CD14-positive monocyte (primary cell): ENCODE results near the gene BAIAP3. TPM values are rescaled to one million over a fixed set of nuclear protein-coding genes. Genes with fewer than 3 reads are reported as not detected.
"Not testable (repeated sequence)": the region's sequence is repeated elsewhere in the genome, so short reads cannot be mapped to it uniquely, and the experiment has no call there.

ENCODE experiments used
- DNase-seq, 3 donors: peaks; one replicate each; pipeline ENCODE4 v3.0.0-alpha.2; 2011 to 2022
- H2AFZ ChIP-seq: 2 replicates; pipeline ENCODE4 v1.6.0; 2012; ENCODE audit warnings: mild to moderate bottlenecking, low read depth, low read length, inconsistent platforms; ENCODE audit not compliant: insufficient read depth, poor library complexity, severe bottlenecking
- H3K27ac ChIP-seq, 2 donors: 1 replicate in 1 of 2; 2 replicates in 1 of 2; pipeline ENCODE4 v1.5.1; 2012 to 2013; ENCODE audit warnings: low read length in 2 of 2, control low read depth in 1 of 2, inconsistent platforms in 1 of 2, low read depth in 1 of 2, mild to moderate bottlenecking in 1 of 2
- H3K27me3 ChIP-seq, 2 donors: one replicate each; pipeline versions ENCODE4 v1.6.0 to v1.6.1; 2011 to 2013; ENCODE audit warnings: low read length in 2 of 2; ENCODE audit not compliant: control insufficient read depth in 2 of 2, insufficient read depth in 2 of 2
- H3K36me3 ChIP-seq, 2 donors: replicated peaks in 1 of 2; 1 replicate in 1 of 2; 2 replicates in 1 of 2; pipeline versions ENCODE4 v1.5.1 to v1.6.1; 2012 to 2013; ENCODE audit warnings: low read length in 2 of 2, control low read depth in 1 of 2, inconsistent platforms in 1 of 2, mild to moderate bottlenecking in 1 of 2; ENCODE audit not compliant: insufficient read depth in 2 of 2, control insufficient read depth in 1 of 2
- H3K4me1 ChIP-seq, 2 donors: 1 replicate in 1 of 2; 2 replicates in 1 of 2; pipeline versions ENCODE4 v1.5.1 to v1.6.1; 2012 to 2013; ENCODE audit warnings: low read length in 2 of 2, control low read depth in 1 of 2, inconsistent platforms in 1 of 2, mild to moderate bottlenecking in 1 of 2, moderate library complexity in 1 of 2; ENCODE audit not compliant: insufficient read depth in 2 of 2, control insufficient read depth in 1 of 2
- H3K4me2 ChIP-seq: replicated peaks from 2 replicates; pipeline ENCODE3; 2012; ENCODE audit warnings: low read length, moderate library complexity, mild to moderate bottlenecking; ENCODE audit not compliant: poor library complexity, severe bottlenecking; ENCODE audit errors: extremely low read depth
- H3K4me3 ChIP-seq, 3 experiments: fragments of 200-600 bp in 1 of 3; sonication (generic) in 1 of 3; replicated peaks in 1 of 3; 1 replicate in 2 of 3; 2 replicates in 1 of 3; pipeline ENCODE4 v1.5.1; 2011 to 2013; ENCODE audit warnings: low read length in 3 of 3, mild to moderate bottlenecking in 3 of 3, control low read depth in 2 of 3, low read depth in 2 of 3, inconsistent platforms in 1 of 3, moderate library complexity in 1 of 3
- H3K79me2 ChIP-seq: 2 replicates; pipeline ENCODE4 v1.6.0; 2012; ENCODE audit warnings: mild to moderate bottlenecking, control low read depth, inconsistent platforms, low read length, moderate library complexity; ENCODE audit not compliant: insufficient read depth
- H3K9ac ChIP-seq: 2 replicates; pipeline ENCODE4 v1.6.0; 2017; ENCODE audit warnings: low read length, mild to moderate bottlenecking; ENCODE audit not compliant: insufficient read depth, poor library complexity, severe bottlenecking
- H3K9me3 ChIP-seq, 2 donors: replicated peaks in 1 of 2; 1 replicate in 1 of 2; 2 replicates in 1 of 2; pipeline versions ENCODE4 v1.5.1 to v1.6.1; 2012 to 2013; ENCODE audit warnings: low read length in 2 of 2, control low read depth in 1 of 2; ENCODE audit not compliant: control insufficient read depth in 1 of 2, insufficient read depth in 1 of 2
- H4K20me1 ChIP-seq: 2 replicates; pipeline ENCODE4 v1.6.0; 2012; ENCODE audit warnings: mild to moderate bottlenecking, low read length, control low read depth, moderate library complexity; ENCODE audit not compliant: insufficient read depth
- H3K27ac Mint-ChIP-seq, 7 donors: one replicate each; pipeline ENCODE4 v1.8.0; 2020; ENCODE audit warnings: mild to moderate bottlenecking in 7 of 7, mixed read lengths in 7 of 7, moderate library complexity in 6 of 7, inconsistent platforms in 2 of 7
- H3K27me3 Mint-ChIP-seq, 3 donors: one replicate each; pipeline ENCODE4 v1.8.0; 2021 to 2022; ENCODE audit warnings: low read depth in 3 of 3, mild to moderate bottlenecking in 3 of 3, mixed read lengths in 3 of 3, moderate library complexity in 3 of 3, inconsistent platforms in 1 of 3
- H3K36me3 Mint-ChIP-seq, 2 donors: one replicate each; pipeline ENCODE4 v1.8.0; 2020; ENCODE audit warnings: mixed read lengths in 2 of 2, inconsistent platforms in 1 of 2, mild to moderate bottlenecking in 1 of 2
- H3K4me1 Mint-ChIP-seq: one replicate; pipeline ENCODE4 v1.8.0; 2020; ENCODE audit warnings: mild to moderate bottlenecking, mixed read lengths
- H3K4me3 Mint-ChIP-seq, 2 donors: one replicate each; pipeline ENCODE4 v1.8.0; 2020; ENCODE audit warnings: mild to moderate bottlenecking in 2 of 2, mixed read lengths in 2 of 2, moderate library complexity in 1 of 2
- H3K9me3 Mint-ChIP-seq, 7 donors: one replicate each; pipeline ENCODE4 v1.8.0; 2020 to 2022; ENCODE audit warnings: mixed read lengths in 7 of 7, mild to moderate bottlenecking in 6 of 7, moderate library complexity in 6 of 7, inconsistent platforms in 2 of 7
- CTCF ChIP-seq: fragments of 200-600 bp; IDR thresholded peaks from one replicate; pipeline ENCODE4 v1.8.0; 2022; ENCODE audit warnings: antibody characterized with exemption, mild to moderate bottlenecking
- WGBS: methylation state at CpG from one replicate; pipeline ENCODE4 v1.1.5; 2013; ENCODE audit warnings: missing lambda C conversion rate; ENCODE audit not compliant: insufficient coverage; 5-methylcytosine and 5-hydroxymethylcytosine counted together
- intact Hi-C, 2 donors: fragments of 100-400 bp; cut with micrococcal nuclease; formaldehyde crosslinking; loops; one replicate each; pipeline versions ENCODE4 v1.15.0 to v1.15.1; 2023
- polyA plus RNA-seq, 3 donors: library from polyadenylated mRNA; depleted of rRNA in 1 of 3; unstranded in 2 of 3; stranded (reverse) in 1 of 3; fragments of 300-500 nt in 2 of 3; fragments of >200 nt in 1 of 3; fragmentation: Illumina TruSeq in 2 of 3; gene quantifications; 1 replicate in 2 of 3; 2 replicates in 1 of 3; pipeline ENCODE4 v1.2.3, GENCODE V29; 2012 to 2021

Gene BAIAP3
- polyA plus RNA-seq, 3 donors: 1.0 TPM; not detected in 2

DNA sequence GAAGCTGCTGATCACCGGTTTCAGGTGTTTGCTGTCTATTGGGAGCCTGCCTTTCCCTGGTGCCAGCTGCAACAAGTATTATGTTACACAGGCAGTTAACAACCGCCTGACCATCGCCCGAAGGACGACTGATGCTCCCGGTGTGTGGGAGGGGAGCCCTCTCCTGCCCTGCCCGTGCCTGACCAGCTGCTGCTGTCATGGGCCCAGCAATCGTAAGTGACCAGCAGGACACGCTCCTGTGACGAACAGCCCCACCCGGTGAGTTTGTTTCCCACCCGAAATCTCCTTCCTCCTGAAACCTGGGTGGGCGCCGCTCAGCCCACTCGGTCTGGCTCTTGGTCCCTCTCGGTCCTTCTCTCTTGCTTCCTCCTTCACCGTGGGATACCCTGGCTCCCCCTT is 41.9 kb upstream of the BAIAP3 start:
- no peak for TF ChIP-seq CTCF
- Mint-ChIP-seq H3K36me3 (no peaks in the 10 kb centered on the region), H3K9me3 (peaks cover 0 to 2% (median 0%) of the 10 kb centered on the region in 7 donors), H3K4me1 (peaks cover 12% of the 10 kb centered on the region), H3K27ac (no peak overlapping the region), H3K27me3 (peaks cover 46 to 71% (median 58%) of the 10 kb centered on the region in 3 donors), H3K4me3 (peak overlapping the region in 1 of 2 donors; percentile 59)
- DNase-seq: no peak
- Histone ChIP-seq H3K9me3 (no peaks in the 10 kb centered on the region), H3K4me1 (peaks cover 10 to 11% of the 10 kb centered on the region in 2 donors), H4K20me1 (no peaks in the 10 kb centered on the region), H3K36me3 (no peaks in the 10 kb centered on the region), H2AFZ (no peak overlapping the region), H3K4me3 (no peak overlapping the region), H3K4me2 (no peak overlapping the region), H3K79me2 (no peaks in the 10 kb centered on the region), H3K27ac (no peak overlapping the region), H3K27me3 (peaks cover 0 to 35% of the 10 kb centered on the region in 2 donors), H3K9ac (no peak overlapping the region)
- intact Hi-C loops: no loop called here
- WGBS: 64% methylated on average over 17 of the region's 17 CpGs

GRCh38 chr16:1292208-1292607 is 41.2 kb upstream of the BAIAP3 start:
- peaks cover 47 to 72% (median 53%) of the 10 kb centered on the region in 3 donors for H3K27me3 Mint-ChIP-seq
- H3K9me3 Mint-ChIP-seq, H3K9me3 ChIP-seq: not testable (repeated sequence)

DNA sequence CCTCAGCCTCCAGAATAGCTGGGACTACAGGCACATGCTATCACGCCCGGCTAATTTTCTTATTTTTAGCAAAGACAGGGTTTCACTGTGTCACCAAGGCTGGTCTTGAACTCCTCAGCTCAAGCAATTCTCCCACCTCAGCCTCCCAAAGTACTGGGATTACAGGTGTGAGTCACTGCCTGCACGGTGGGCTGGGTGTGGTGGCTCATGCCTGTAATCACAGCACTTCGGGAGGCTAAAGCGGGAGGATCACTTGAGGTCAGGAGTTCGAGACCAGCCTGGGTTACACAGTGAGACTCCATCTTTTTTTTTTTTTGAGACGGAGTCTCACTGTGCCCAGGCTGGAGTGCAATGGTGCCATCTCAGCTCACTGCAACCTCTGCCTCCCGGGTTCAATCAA is 40.6 kb upstream of the BAIAP3 start:
- intact Hi-C loops, H3K9me3 Mint-ChIP-seq, H2AFZ ChIP-seq, H3K27ac Mint-ChIP-seq, H3K4me2 ChIP-seq, DNase-seq, H3K36me3 ChIP-seq, H4K20me1 ChIP-seq, H3K79me2 ChIP-seq, H3K9me3 ChIP-seq, H3K27ac ChIP-seq, H3K9ac ChIP-seq, H3K4me3 ChIP-seq, H3K36me3 Mint-ChIP-seq: not testable (repeated sequence)
- peaks cover 17% of the 10 kb centered on the region for H3K4me1 Mint-ChIP-seq
- peaks cover 10 to 11% of the 10 kb centered on the region in 2 donors for H3K4me1 ChIP-seq
- peaks cover 46 to 68% (median 50%) of the 10 kb centered on the region in 3 donors for H3K27me3 Mint-ChIP-seq
- peak overlapping the region in 1 of 2 donors; percentile 15 for H3K4me3 Mint-ChIP-seq
- H3K27me3 ChIP-seq: peaks cover 0 to 35% of the 10 kb centered on the region in 2 donors
- 86% methylated on average over 7 of the region's 8 CpGs for WGBS

More at GRCh38 chr16:1292208-1292607, 41.2 kb upstream of the BAIAP3 start:
- WGBS: 87% methylated on average over 4 of the region's 6 CpGs
- H3K4me3 ChIP-seq, H3K9ac ChIP-seq, H3K4me2 ChIP-seq, DNase-seq, H3K27ac ChIP-seq, H4K20me1 ChIP-seq, H2AFZ ChIP-seq, H3K36me3 ChIP-seq, intact Hi-C loops, H3K27ac Mint-ChIP-seq, H3K36me3 Mint-ChIP-seq, H3K79me2 ChIP-seq: not testable (repeated sequence)
- Mint-ChIP-seq H3K4me3 (peak overlapping the region in 1 of 2 donors; percentile 59), H3K4me1 (peaks cover 17% of the 10 kb centered on the region)
- H3K4me1 ChIP-seq: peaks cover 10 to 11% of the 10 kb centered on the region in 2 donors
- H3K27me3 ChIP-seq: peaks cover 0 to 35% of the 10 kb centered on the region in 2 donors
